SK-N-SH (cell line): Measurements from ENCODE around the gene AHRR. TPM values are rescaled to one million over a fixed set of nuclear protein-coding genes. Genes with fewer than 3 reads are reported as not detected.

ENCODE experiments used
- CTCF ChIA-PET: fragments of 300-600, 350-600 bp; formaldehyde crosslinking; extraction: SDS; loops from one replicate; lab custom pipeline; 2021; lab: Yijun Ruan, JAX
- POLR2A ChIA-PET: fragments of 350-600 bp; sonication (Branson Sonifier 250); formaldehyde crosslinking; extraction: SDS; loops from one replicate; lab custom pipeline; 2020; ENCODE audit warnings: antibody characterized with exemption, inconsistent platforms; lab: Yijun Ruan, JAX
- DNase-seq: peaks from one replicate; pipeline ENCODE4 v3.0.0; 2012
- H2AFZ ChIP-seq: fragments of 200-600 bp; sonication (generic); 2 replicates; pipeline ENCODE4 v1.8.1; 2016; ENCODE audit warnings: antibody characterized with exemption, mild to moderate bottlenecking, low read depth
- H3F3A ChIP-seq: fragments of 200-600 bp; sonication (generic); replicated peaks from 2 replicates; pipeline ENCODE3; 2016; ENCODE audit warnings: antibody characterized with exemption, mild to moderate bottlenecking; ENCODE audit not compliant: insufficient read depth
- H3K27ac ChIP-seq, 2 experiments: fragments of 200-500 bp in 1 of 2; fragments of 200-600 bp in 1 of 2; sonication (Bioruptor generic) in 1 of 2; sonication (generic), shearing (Covaris generic) in 1 of 2; 2 replicates each; pipeline versions ENCODE4 v1.5.1 to v1.6.1; 2014 to 2016; ENCODE audit warnings: low read depth in 2 of 2, inconsistent platforms in 1 of 2, low read length in 1 of 2, mild to moderate bottlenecking in 1 of 2, mixed read lengths in 1 of 2
- H3K27me3 ChIP-seq: fragments of 200-600 bp; sonication (generic), shearing (Covaris generic); 2 replicates; pipeline ENCODE4 v1.6.1; 2016; ENCODE audit warnings: mixed run types; ENCODE audit not compliant: insufficient read depth
- H3K36me3 ChIP-seq, 2 experiments: fragments of 200-500 bp in 1 of 2; fragments of 200-600 bp in 1 of 2; sonication (Bioruptor generic) in 1 of 2; sonication (generic) in 1 of 2; replicated peaks in 1 of 2; 2 replicates each; pipeline versions ENCODE3 to v1.5.1; 2014 to 2016; ENCODE audit warnings: low read length in 1 of 2, mild to moderate bottlenecking in 1 of 2; ENCODE audit not compliant: insufficient read depth in 2 of 2, control insufficient read depth in 1 of 2
- H3K4me1 ChIP-seq, 2 experiments: fragments of 200-500 bp in 1 of 2; fragments of 200-600 bp in 1 of 2; sonication (Bioruptor generic) in 1 of 2; sonication (generic), shearing (Covaris generic) in 1 of 2; 2 replicates each; pipeline versions ENCODE4 v1.5.1 to v1.6.1; 2014 to 2016; ENCODE audit warnings: low read depth in 1 of 2, low read length in 1 of 2, mixed run types in 1 of 2; ENCODE audit not compliant: insufficient read depth in 2 of 2, control insufficient read depth in 1 of 2
- H3K4me2 ChIP-seq: fragments of 200-600 bp; sonication (generic), shearing (Covaris generic); 2 replicates; pipeline ENCODE4 v1.6.1; 2017; ENCODE audit warnings: mixed run types
- H3K4me3 ChIP-seq, 2 experiments: fragments of 200-500 bp in 1 of 2; fragments of 200-600 bp in 1 of 2; sonication (Bioruptor generic) in 1 of 2; sonication (generic), shearing (Covaris generic) in 1 of 2; 2 replicates each; pipeline versions ENCODE4 v1.5.1 to v1.8.1; 2014 to 2016; ENCODE audit warnings: low read depth in 2 of 2, inconsistent platforms in 1 of 2, low read length in 1 of 2, mild to moderate bottlenecking in 1 of 2, mixed read lengths in 1 of 2, moderate library complexity in 1 of 2
- H3K79me2 ChIP-seq: fragments of 200-600 bp; sonication (generic); 2 replicates; pipeline ENCODE4 v1.8.1; 2017; ENCODE audit warnings: mild to moderate bottlenecking; ENCODE audit not compliant: insufficient read depth
- H3K9ac ChIP-seq: fragments of 200-600 bp; sonication (generic); 2 replicates; pipeline ENCODE4 v1.6.1; 2017; ENCODE audit warnings: mixed run types
- H3K9me2 ChIP-seq: fragments of 200-600 bp; sonication (generic); 2 replicates; pipeline ENCODE4 v1.6.1; 2017; ENCODE audit warnings: mixed run types
- H3K9me3 ChIP-seq: fragments of 200-600 bp; sonication (generic); 2 replicates; pipeline ENCODE4 v1.6.1; 2017; ENCODE audit warnings: mixed run types, mild to moderate bottlenecking, moderate library complexity
- H4K20me1 ChIP-seq: fragments of 200-600 bp; sonication (generic); 2 replicates; pipeline ENCODE4 v1.6.1; 2017; ENCODE audit warnings: mild to moderate bottlenecking, mixed run types; ENCODE audit not compliant: insufficient read depth
- CTCF ChIP-seq: fragments of 200-600 bp; sonication (generic); IDR thresholded peaks from 2 replicates; pipeline ENCODE4 v1.6.1; 2017; ENCODE audit warnings: antibody characterized with exemption, mild to moderate bottlenecking, moderate library complexity
- ELF1 ChIP-seq: IDR thresholded peaks from 2 replicates; pipeline ENCODE4 v1.4.0; 2012
- EP300 ChIP-seq, 2 experiments: IDR thresholded peaks; 2 replicates each; pipeline versions ENCODE4 v1.4.0 to v1.6.1; 2012; ENCODE audit warnings: borderline replicate concordance in 1 of 2, low read depth in 1 of 2, low read length in 1 of 2
- FOSL2 ChIP-seq: IDR thresholded peaks from 2 replicates; pipeline ENCODE4 v1.4.0; 2012; ENCODE audit warnings: low read depth, mild to moderate bottlenecking, moderate library complexity, borderline replicate concordance
- JUND ChIP-seq: IDR thresholded peaks from 2 replicates; pipeline ENCODE4 v1.4.0; 2012
- MAX ChIP-seq: IDR thresholded peaks from 2 replicates; pipeline ENCODE4 v1.4.0; 2012; ENCODE audit warnings: low read depth
- MXI1 ChIP-seq: IDR thresholded peaks from 2 replicates; pipeline ENCODE4 v1.6.1; 2012; ENCODE audit warnings: mild to moderate bottlenecking, low read depth, low read length, improper control_type of control experiment
- NRF1 ChIP-seq: IDR thresholded peaks from 2 replicates; pipeline ENCODE4 v1.6.1; 2012; ENCODE audit warnings: low read depth, mild to moderate bottlenecking, low read length
- PBX3 ChIP-seq: IDR thresholded peaks from 2 replicates; pipeline ENCODE4; 2012
- RCOR1 ChIP-seq: fragments of 150-350 bp; IDR thresholded peaks from 2 replicates; pipeline ENCODE4 v1.6.1; 2017; ENCODE audit warnings: antibody characterized with exemption, low read length
- RFX5 ChIP-seq: IDR thresholded peaks from 2 replicates; pipeline ENCODE4 v1.6.1; 2012; ENCODE audit warnings: mild to moderate bottlenecking, improper control_type of control experiment, low read length
- RXRA ChIP-seq: IDR thresholded peaks from 2 replicates; pipeline ENCODE4 v1.4.0; 2012; ENCODE audit warnings: low read depth, mild to moderate bottlenecking, borderline replicate concordance
- SIN3A ChIP-seq: IDR thresholded peaks from 2 replicates; pipeline ENCODE4 v1.6.1; 2012; ENCODE audit warnings: low read depth, mild to moderate bottlenecking, low read length, moderate library complexity, borderline replicate concordance
- TEAD4 ChIP-seq: IDR thresholded peaks from 2 replicates; pipeline ENCODE4 v1.4.0; 2012; ENCODE audit warnings: mild to moderate bottlenecking, borderline replicate concordance; ENCODE audit not compliant: insufficient read depth
- WGBS: methylation state at CpG from one replicate; pipeline ENCODE4 v1.1.6; 2017; ENCODE audit warnings: low lambda C conversion rate; 5-methylcytosine and 5-hydroxymethylcytosine counted together
- polyA plus RNA-seq, 3 experiments: library from polyadenylated mRNA; depleted of rRNA; stranded (reverse); fragments of >200 nt; gene quantifications; 2 replicates each; pipeline ENCODE4 v1.2.3, GENCODE V29; 2012
- TF ChIP-seq, protein P1 (sequence below): IDR thresholded peaks from 2 replicates; pipeline ENCODE4 v1.6.1; 2012; ENCODE audit warnings: mild to moderate bottlenecking, low read depth, low read length, moderate library complexity

AHRR gene
- polyA plus RNA-seq, 1 of the 3 experiments (the other 2 are of a cell fraction), result 0.71 TPM

DNA sequence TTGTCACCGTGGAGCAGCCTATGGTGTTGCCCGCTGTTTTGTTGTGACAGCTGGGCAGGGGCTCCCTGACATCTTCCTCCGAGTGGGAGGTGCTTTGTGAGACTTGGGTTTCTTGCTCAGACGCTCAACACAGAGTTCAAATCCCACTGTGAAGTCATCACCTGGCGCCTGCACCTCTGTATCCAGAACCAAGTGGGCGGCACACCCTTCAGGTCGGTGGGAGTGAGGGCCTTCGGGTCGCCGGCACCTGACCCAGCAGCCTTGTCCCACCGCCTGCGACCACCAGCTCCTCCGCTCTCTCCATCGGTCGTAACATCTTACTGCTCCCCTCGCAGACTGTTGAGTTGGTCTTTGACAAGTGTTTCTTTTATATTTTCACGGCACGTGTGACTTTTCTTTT is 83.9 kb downstream of the AHRR start:
- POLR2A ChIA-PET, result no interaction called here
- H3K4me3 ChIP-seq, result no peak overlapping the region
- no peaks in the 10 kb centered on the region for H3K9me2 ChIP-seq
- no peak overlapping the region for H3K9ac ChIP-seq
- DNase-seq, result peak; percentile 7
- no peak overlapping the region for H3K4me2 ChIP-seq
- no peaks in the 10 kb centered on the region for H4K20me1 ChIP-seq
- no peaks in the 10 kb centered on the region for H3K36me3 ChIP-seq
- H3K27me3 ChIP-seq, result no peaks in the 10 kb centered on the region; the same call in 1 of the 2 replicates
- H3K9me3 ChIP-seq, result no peaks in the 10 kb centered on the region
- no peaks in the 10 kb centered on the region for H3K4me1 ChIP-seq
- no peaks in the 10 kb centered on the region for H3F3A ChIP-seq
- no peak for TF ChIP-seq MAX
- no peak for TF ChIP-seq PBX3
- TF ChIP-seq TEAD4, result no peak
- TF ChIP-seq ELF1, result no peak
- TF ChIP-seq RFX5, result no peak
- TF ChIP-seq RCOR1, result no peak
- TF ChIP-seq, protein P1, sequence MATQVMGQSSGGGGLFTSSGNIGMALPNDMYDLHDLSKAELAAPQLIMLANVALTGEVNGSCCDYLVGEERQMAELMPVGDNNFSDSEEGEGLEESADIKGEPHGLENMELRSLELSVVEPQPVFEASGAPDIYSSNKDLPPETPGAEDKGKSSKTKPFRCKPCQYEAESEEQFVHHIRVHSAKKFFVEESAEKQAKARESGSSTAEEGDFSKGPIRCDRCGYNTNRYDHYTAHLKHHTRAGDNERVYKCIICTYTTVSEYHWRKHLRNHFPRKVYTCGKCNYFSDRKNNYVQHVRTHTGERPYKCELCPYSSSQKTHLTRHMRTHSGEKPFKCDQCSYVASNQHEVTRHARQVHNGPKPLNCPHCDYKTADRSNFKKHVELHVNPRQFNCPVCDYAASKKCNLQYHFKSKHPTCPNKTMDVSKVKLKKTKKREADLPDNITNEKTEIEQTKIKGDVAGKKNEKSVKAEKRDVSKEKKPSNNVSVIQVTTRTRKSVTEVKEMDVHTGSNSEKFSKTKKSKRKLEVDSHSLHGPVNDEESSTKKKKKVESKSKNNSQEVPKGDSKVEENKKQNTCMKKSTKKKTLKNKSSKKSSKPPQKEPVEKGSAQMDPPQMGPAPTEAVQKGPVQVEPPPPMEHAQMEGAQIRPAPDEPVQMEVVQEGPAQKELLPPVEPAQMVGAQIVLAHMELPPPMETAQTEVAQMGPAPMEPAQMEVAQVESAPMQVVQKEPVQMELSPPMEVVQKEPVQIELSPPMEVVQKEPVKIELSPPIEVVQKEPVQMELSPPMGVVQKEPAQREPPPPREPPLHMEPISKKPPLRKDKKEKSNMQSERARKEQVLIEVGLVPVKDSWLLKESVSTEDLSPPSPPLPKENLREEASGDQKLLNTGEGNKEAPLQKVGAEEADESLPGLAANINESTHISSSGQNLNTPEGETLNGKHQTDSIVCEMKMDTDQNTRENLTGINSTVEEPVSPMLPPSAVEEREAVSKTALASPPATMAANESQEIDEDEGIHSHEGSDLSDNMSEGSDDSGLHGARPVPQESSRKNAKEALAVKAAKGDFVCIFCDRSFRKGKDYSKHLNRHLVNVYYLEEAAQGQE, result no peak
- no peak for TF ChIP-seq RXRA
- TF ChIP-seq MXI1, result no peak
- TF ChIP-seq CTCF, result no peak
- TF ChIP-seq FOSL2, result no peak
- TF ChIP-seq JUND, result no peak
- no peak for TF ChIP-seq NRF1
- TF ChIP-seq SIN3A, result no peak
- TF ChIP-seq EP300 (IDR thresholded peaks at IDR 0.05; ENCODE audit: borderline replicate concordance in 1 of 2, low read depth in 1 of 2, low read length in 1 of 2), result no peak
- no peak overlapping the region for H3K27ac ChIP-seq
- 70% methylated on average over 13 of the region's 18 CpGs for WGBS
- CTCF ChIA-PET, result interaction anchor here (1.6 kb wide), 1 partner anchor 26 kb away, joined by 5 read pairs; no protein-coding TSS in a partner anchor
- no peak overlapping the region for H2AFZ ChIP-seq
- H3K79me2 ChIP-seq, result no peaks in the 10 kb centered on the region
